ENCODE results near the gene DIAPH3. TPM values are rescaled to one million over a fixed set of nuclear protein-coding genes. Genes with fewer than 3 reads are reported as not detected.

Gene DIAPH3
- total RNA-seq, 2 experiments from 2014 or later, result 21.7 to 23.2 TPM

DNA sequence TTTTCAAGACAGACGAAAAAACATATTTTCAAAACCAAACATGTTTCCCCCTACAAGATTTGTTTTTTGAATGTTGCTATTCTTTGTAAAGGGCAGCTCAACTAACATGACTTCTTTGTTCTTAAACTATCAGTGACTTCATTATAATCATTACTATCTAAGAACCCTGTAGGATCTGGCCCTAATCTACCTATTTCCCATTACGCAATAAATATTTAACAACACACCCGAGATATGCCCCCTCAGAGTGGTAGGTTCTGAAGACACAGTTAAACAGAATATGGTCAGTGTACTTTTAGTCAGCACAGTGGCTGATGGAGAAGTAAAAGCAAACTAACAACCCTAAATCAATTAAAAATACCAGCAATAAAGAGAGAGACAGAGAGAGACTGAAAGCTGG lies 186.9 kb downstream of the DIAPH3 start:
- no peak overlapping the region for H3K27ac Mint-ChIP-seq
- no peaks in the 10 kb centered on the region for H3K9me3 Mint-ChIP-seq
- H3K27me3 Mint-ChIP-seq, result no peaks in the 10 kb centered on the region
- DNase-seq, result no peak
- H3K36me3 Mint-ChIP-seq (ENCODE audit: low read depth), result peaks cover 2% of the 10 kb centered on the region
- no peaks in the 10 kb centered on the region for H3K4me1 Mint-ChIP-seq
- POLR2A ChIA-PET, result no interaction called here
- CTCF ChIA-PET, result no interaction called here
- H3K4me3 Mint-ChIP-seq, result no peak overlapping the region

- H3K27ac Mint-ChIP-seq, result no peak overlapping the region
- H3K27me3 Mint-ChIP-seq, result no peaks in the 10 kb centered on the region
- no peaks in the 10 kb centered on the region for H3K9me3 Mint-ChIP-seq
- no peak overlapping the region for H3K4me3 Mint-ChIP-seq
- no peak for DNase-seq
- CTCF ChIA-PET, result no interaction called here
- H3K4me1 Mint-ChIP-seq, result no peaks in the 10 kb centered on the region
- peaks cover 5% of the 10 kb centered on the region for H3K36me3 Mint-ChIP-seq (ENCODE audit: low read depth)
- POLR2A ChIA-PET, result no interaction called here
Measured at GRCh38 chr13:59975807-59976435, 187.8 kb downstream of the DIAPH3 start.

GRCh38 chr13:59970847-59971246 lies 192.9 kb downstream of the DIAPH3 start:
- ChIA-PET POLR2A (no interaction called here), CTCF (no interaction called here)
- no peaks in the 10 kb centered on the region for H3K9me3 Mint-ChIP-seq
- no peak overlapping the region for H3K4me3 Mint-ChIP-seq
- peaks cover 22% of the 10 kb centered on the region for H3K36me3 Mint-ChIP-seq (ENCODE audit: low read depth)
- H3K27me3 Mint-ChIP-seq, result no peaks in the 10 kb centered on the region
- H3K27ac Mint-ChIP-seq, result no peak overlapping the region
- no peaks in the 10 kb centered on the region for H3K4me1 Mint-ChIP-seq
- DNase-seq, result no peak

DNA sequence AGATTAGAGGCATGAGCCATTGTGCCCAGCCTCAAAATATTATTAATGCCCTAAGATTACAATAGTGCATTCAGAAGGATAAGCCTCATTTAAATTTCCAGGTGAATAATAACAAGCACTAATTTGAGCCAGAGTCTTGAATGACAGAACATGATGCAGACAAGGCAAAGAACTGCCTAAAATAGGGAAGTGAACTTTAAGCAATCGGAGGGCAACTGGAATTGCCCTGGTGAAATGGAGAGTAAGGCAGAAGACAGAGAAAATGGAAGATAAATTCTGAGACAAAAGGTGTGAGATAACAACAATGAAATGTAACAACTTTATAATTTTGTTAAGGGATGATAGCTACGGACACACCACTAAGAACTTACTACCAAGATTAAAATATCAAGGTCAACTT lies 199.9 kb downstream of the DIAPH3 start:
- no peaks in the 10 kb centered on the region for H3K9me3 Mint-ChIP-seq
- no peaks in the 10 kb centered on the region for H3K4me1 Mint-ChIP-seq
- ChIA-PET CTCF (no interaction called here), POLR2A (no interaction called here)
- H3K36me3 Mint-ChIP-seq (ENCODE audit: low read depth), result peaks cover 9% of the 10 kb centered on the region
- no peak overlapping the region for H3K27ac Mint-ChIP-seq
- H3K4me3 Mint-ChIP-seq, result no peak overlapping the region
- no peaks in the 10 kb centered on the region for H3K27me3 Mint-ChIP-seq
- no peak for DNase-seq

- ChIA-PET CTCF (interaction anchor here (0.6 kb wide), 1 partner anchor 78 kb away, joined by 5 read pairs; no protein-coding TSS in a partner anchor), POLR2A (no interaction called here)
- Mint-ChIP-seq H3K27ac (no peak overlapping the region), H3K9me3 (no peaks in the 10 kb centered on the region), H3K4me1 (no peaks in the 10 kb centered on the region), H3K27me3 (no peaks in the 10 kb centered on the region), H3K4me3 (no peak overlapping the region), H3K36me3 (ENCODE audit: low read depth) (peaks cover 9% of the 10 kb centered on the region)
- no peak for DNase-seq
Measured at GRCh38 chr13:59963383-59963782, 200.3 kb downstream of the DIAPH3 start.

DNA sequence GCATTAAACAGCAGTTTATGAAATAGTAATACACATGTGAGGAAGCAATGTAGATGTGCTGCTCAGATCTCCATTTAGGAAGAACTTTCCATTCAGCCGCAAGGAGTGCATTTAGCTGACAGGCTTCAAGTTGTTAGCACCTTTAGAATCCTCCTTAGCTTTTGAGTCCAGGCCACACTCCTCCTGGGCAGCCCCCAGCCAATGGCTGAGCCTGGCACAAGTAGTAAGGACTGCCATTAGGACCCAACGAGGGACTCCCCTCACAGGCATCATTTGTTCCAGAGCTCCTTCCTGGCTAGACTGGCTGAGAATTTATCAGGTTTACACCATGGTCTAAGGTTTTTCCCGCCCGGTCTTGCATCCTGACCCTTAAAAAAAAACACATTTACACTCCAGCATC lies 201.4 kb downstream of the DIAPH3 start:
- Mint-ChIP-seq H3K4me3 (no peak overlapping the region), H3K36me3 (ENCODE audit: low read depth) (peaks cover 5% of the 10 kb centered on the region), H3K27ac (no peak overlapping the region), H3K4me1 (no peaks in the 10 kb centered on the region), H3K9me3 (no peaks in the 10 kb centered on the region), H3K27me3 (no peaks in the 10 kb centered on the region)
- CTCF ChIA-PET, result interaction anchor here (1.1 kb wide), 1 partner anchor 30 kb away, joined by 3 read pairs; no protein-coding TSS in a partner anchor
- DNase-seq, result no peak
- POLR2A ChIA-PET, result no interaction called here

DNA sequence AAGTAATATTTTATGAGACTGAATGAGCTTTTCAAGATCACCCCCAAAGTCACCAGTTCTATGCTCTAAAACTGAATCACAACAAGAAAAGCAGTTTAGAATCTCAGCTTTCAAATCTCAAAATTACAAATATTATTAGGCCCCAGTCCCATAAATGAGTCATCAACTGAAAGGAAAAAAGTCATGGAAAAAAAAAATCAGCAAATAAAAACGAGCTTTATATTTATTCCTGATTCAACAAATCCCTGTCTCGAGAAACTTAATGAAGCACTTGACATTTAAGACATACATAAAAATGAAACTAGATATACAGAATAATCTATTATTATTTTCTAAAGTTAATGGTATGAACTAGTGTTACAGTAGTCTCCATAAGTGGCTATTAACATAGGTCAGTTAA lies 203.0 kb downstream of the DIAPH3 start:
- DNase-seq, result no peak
- ChIA-PET POLR2A (interaction anchor here (1.1 kb wide), 1 partner anchor 11 kb away, joined by 3 read pairs; no protein-coding TSS in a partner anchor), CTCF (no interaction called here)
- H3K27me3 Mint-ChIP-seq, result no peaks in the 10 kb centered on the region
- H3K4me3 Mint-ChIP-seq, result no peak overlapping the region
- peaks cover 4% of the 10 kb centered on the region for H3K9me3 Mint-ChIP-seq
- H3K27ac Mint-ChIP-seq, result no peak overlapping the region
- H3K36me3 Mint-ChIP-seq (ENCODE audit: low read depth), result peaks cover 17% of the 10 kb centered on the region
- H3K4me1 Mint-ChIP-seq, result no peaks in the 10 kb centered on the region

DNA sequence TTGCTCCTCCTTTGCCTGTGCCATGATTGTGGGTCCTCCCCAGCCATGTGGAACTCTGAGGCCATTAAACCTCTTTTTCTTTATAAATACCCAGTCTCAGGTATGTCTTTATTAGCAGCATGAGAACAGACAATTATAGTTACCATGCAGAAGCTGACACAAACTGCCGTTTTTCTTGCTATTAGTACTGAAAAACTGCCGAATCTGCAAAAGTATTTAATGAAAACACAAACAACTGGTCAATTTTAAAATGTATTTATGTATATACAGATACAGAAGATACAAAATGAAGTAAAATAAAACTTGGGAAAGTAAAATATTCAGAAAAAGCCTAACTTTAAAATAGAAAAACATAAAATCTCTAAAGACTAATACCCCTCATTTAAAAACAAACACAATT lies 206.3 kb downstream of the DIAPH3 start:
- H3K36me3 Mint-ChIP-seq (ENCODE audit: low read depth), result peaks cover 20% of the 10 kb centered on the region
- no peak overlapping the region for H3K4me3 Mint-ChIP-seq
- H3K27ac Mint-ChIP-seq, result no peak overlapping the region
- CTCF ChIA-PET, result no interaction called here
- H3K4me1 Mint-ChIP-seq, result no peaks in the 10 kb centered on the region
- no peak for DNase-seq
- no peaks in the 10 kb centered on the region for H3K27me3 Mint-ChIP-seq
- peaks cover 5% of the 10 kb centered on the region for H3K9me3 Mint-ChIP-seq
- POLR2A ChIA-PET, result no interaction called here

GRCh38 chr13:59954601-59955000 lies 209.1 kb downstream of the DIAPH3 start:
- Mint-ChIP-seq H3K27me3 (no peaks in the 10 kb centered on the region), H3K27ac (no peak overlapping the region), H3K4me3 (no peak overlapping the region), H3K36me3 (ENCODE audit: low read depth) (peaks cover 20% of the 10 kb centered on the region), H3K9me3 (peaks cover 5% of the 10 kb centered on the region), H3K4me1 (no peaks in the 10 kb centered on the region)
- DNase-seq, result no peak
- CTCF ChIA-PET, result no interaction called here
- POLR2A ChIA-PET, result no interaction called here

GRCh38 chr13:59951011-59951410 lies 212.7 kb downstream of the DIAPH3 start:
- H3K27ac Mint-ChIP-seq, result no peak overlapping the region
- no peaks in the 10 kb centered on the region for H3K27me3 Mint-ChIP-seq
- H3K4me3 Mint-ChIP-seq, result no peak overlapping the region
- no peaks in the 10 kb centered on the region for H3K4me1 Mint-ChIP-seq
- ChIA-PET CTCF (no interaction called here), POLR2A (no interaction called here)
- DNase-seq, result no peak
- H3K9me3 Mint-ChIP-seq, result peaks cover 3% of the 10 kb centered on the region
- H3K36me3 Mint-ChIP-seq (ENCODE audit: low read depth), result peaks cover 12% of the 10 kb centered on the region

GRCh38 chr13:59950266-59950665 lies 213.5 kb downstream of the DIAPH3 start:
- no peak for DNase-seq
- H3K27ac Mint-ChIP-seq, result no peak overlapping the region
- no peaks in the 10 kb centered on the region for H3K9me3 Mint-ChIP-seq
- CTCF ChIA-PET, result no interaction called here
- H3K4me1 Mint-ChIP-seq, result no peaks in the 10 kb centered on the region
- POLR2A ChIA-PET, result interaction anchor here (1.0 kb wide), 1 partner anchor 10 kb away, joined by 3 read pairs; no protein-coding TSS in a partner anchor
- H3K4me3 Mint-ChIP-seq, result no peak overlapping the region
- no peaks in the 10 kb centered on the region for H3K27me3 Mint-ChIP-seq
- peaks cover 5% of the 10 kb centered on the region for H3K36me3 Mint-ChIP-seq (ENCODE audit: low read depth)

GRCh38 chr13:59948686-59949085 lies 215.0 kb downstream of the DIAPH3 start:
- H3K27ac Mint-ChIP-seq, result no peak overlapping the region
- H3K4me1 Mint-ChIP-seq, result no peaks in the 10 kb centered on the region
- H3K9me3 Mint-ChIP-seq, result no peaks in the 10 kb centered on the region
- CTCF ChIA-PET, result interaction anchor here (0.6 kb wide), 1 partner anchor 387 kb away, joined by 3 read pairs; no protein-coding TSS in a partner anchor
- no peak for DNase-seq
- peaks cover 5% of the 10 kb centered on the region for H3K36me3 Mint-ChIP-seq (ENCODE audit: low read depth)
- no peaks in the 10 kb centered on the region for H3K27me3 Mint-ChIP-seq
- POLR2A ChIA-PET, result no interaction called here
- H3K4me3 Mint-ChIP-seq, result no peak overlapping the region

DNA sequence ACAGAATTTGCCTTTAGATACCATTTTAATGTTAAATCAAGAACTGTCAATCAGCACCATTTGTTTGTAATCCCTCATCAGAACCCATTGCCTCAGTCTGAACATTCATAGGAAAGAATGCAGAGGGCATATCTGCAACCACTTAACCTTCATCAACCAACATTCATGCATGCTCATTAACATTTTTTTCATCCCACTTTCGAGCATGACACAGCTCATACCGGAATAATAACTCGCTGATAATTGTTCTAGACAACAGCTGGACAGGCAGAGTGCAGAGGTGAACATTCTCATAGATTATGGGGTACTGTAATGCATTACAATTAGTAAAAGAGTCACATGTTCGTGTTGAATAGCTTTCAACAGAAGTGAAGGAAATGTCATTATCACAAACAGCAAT lies 216.8 kb downstream of the DIAPH3 start:
- Mint-ChIP-seq H3K36me3 (ENCODE audit: low read depth) (peaks cover 10% of the 10 kb centered on the region), H3K4me3 (no peak overlapping the region), H3K27me3 (no peaks in the 10 kb centered on the region), H3K9me3 (no peaks in the 10 kb centered on the region), H3K27ac (no peak overlapping the region), H3K4me1 (no peaks in the 10 kb centered on the region)
- ChIA-PET CTCF (no interaction called here), POLR2A (no interaction called here)
- DNase-seq, result no peak

DNA sequence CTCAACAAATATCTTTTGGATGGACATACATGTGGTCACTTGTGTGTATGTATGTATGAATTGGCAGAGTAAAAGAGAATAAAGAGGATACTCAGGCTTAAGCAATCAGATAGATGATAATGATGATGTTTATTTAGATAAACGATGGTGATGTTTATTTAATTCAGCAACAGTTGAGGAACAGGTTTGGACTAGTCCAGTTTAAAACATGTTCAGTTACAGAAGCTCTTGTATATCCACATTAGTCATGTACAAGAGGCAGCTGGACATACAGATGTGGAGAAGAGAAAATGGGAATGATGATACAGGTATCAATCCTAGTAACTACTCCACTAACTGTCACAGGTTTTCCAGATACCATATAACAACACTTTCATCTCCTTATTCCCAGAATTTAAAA lies 232.1 kb downstream of the DIAPH3 start:
- H3K27me3 Mint-ChIP-seq, result no peaks in the 10 kb centered on the region
- ChIA-PET CTCF (no interaction called here), POLR2A (no interaction called here)
- H3K36me3 Mint-ChIP-seq (ENCODE audit: low read depth), result peaks cover 7% of the 10 kb centered on the region
- no peak overlapping the region for H3K27ac Mint-ChIP-seq
- no peak for DNase-seq
- peaks cover 2% of the 10 kb centered on the region for H3K9me3 Mint-ChIP-seq
- no peak overlapping the region for H3K4me3 Mint-ChIP-seq
- H3K4me1 Mint-ChIP-seq, result no peaks in the 10 kb centered on the region

All from activated CD4-positive, alpha-beta memory T cell treated with anti-CD3 and anti-CD28 coated beads, Interleukin-2, amount 10 ng/mL, durations not matched to agents 7 days and 5 days (primary cell).